GM18502 (cell line): ENCODE data around the gene ACSF2.

Experiments
- ATAC-seq: cut with Tn5 transposase; IDR thresholded peaks from one replicate; pipeline ENCODE4 v1.9.1; 2021; ENCODE audit warnings: mild to moderate bottlenecking; ENCODE audit not compliant: unreplicated experiment, poor library complexity

The ACSF2 gene

DNA sequence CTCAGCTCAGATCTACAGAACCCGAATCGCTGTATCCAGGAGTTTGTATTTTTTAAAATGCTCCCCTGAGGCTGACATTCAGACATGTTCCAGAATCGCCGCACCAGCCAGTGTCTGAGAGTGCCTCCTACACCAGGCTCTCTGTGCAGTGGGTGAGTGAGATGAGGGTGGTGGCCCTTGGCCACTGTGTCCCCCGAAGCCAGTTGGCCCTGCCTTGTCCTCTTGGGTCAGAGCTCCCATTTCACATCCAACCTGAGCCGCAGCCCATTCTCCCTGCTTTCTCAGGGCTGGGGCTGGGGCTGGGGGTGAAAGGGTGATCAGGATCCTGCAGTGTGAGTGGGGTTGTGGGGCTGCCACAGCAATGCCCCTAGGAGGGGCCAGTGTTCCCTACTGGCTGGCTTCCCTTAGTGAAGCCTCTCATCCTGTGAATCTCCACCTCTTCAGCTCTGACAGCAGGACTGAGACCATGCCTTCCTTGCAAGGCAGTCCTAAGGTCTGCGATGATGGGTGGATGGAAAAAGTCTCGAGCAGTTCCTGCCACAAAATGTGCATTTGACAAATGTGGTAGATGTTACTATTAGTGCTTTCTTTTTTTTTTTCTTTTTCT, 69.3 kb downstream of the ACSF2 start:
- no peak for ATAC-seq

DNA sequence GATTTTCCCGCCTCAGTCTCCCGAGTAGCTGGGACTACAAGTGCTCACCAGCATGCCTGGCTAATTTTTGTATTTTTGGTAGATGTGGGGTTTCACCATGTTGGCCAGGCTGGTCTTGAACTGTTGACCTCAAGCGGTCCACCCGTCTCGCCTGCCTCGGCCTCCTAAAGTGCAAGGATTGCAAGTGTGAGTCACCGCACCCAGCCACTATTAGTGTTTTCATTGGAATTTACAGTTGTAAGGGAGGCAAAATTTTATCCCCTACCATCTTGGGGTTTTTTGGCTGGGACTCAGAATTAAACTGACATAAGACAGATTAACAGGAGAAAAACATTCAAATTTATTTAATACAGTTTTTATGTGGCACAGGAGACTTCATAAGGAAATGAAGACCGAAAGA, 69.9 kb downstream of the ACSF2 start:
- no peak for ATAC-seq

DNA sequence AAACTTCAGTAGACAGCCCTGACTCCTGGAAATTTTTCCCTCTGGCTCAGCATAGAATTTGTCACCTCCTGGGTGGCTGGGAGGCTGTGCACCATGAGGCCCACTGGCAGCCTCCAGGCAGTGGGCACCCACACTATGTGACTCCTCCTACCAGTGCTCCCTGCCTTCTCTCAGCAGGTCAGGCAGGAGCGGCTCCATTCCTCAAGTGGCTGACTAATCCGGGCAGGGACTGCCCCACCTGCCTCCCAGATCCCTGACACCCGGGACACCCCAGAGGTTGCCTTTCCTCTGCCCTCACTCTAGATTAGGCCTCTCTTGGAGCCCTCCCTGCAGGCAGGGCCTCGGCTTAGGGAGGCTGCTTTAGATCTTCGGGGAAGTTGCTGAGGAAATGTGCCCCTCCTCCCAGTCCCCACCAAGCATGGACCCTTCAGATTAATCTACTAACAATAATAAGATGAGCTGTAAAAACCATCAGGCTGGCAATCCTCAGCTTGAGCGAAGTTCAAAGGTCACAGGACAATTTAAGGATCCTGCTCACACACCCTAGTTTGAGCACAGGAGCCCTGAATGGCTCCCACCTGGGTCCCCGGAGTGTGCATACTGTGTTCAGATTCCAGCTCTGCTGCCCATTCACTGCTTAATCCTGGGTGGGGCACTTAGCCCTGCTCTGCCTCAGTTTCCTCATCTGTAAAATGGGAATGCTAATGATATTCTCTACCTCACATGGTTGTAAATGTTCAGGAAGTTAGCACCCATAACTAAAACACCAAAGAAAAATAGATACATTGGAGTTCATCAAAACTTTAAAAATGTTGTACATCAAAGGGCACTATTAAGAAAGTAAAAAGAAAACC, 72.2 kb downstream of the ACSF2 start:
- no peak for ATAC-seq

DNA sequence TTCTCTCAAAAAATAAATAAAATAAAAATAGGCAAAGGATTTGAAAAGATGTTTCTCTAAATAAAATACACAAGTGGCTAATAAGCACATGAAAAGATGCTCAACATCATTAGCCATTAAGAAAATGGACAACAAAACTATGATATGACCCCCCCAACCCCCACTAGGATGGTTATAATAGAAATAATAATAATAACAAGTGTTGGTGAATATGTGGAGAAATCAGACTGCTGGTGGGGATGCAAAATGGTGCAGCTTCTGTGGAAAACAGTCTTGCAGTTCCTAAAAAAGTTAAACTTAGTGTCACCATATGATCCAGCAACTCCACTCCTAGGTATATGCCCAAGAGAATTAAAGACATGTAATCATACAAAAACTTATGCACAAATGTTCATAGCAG, 73.3 kb downstream of the ACSF2 start:
- no peak for ATAC-seq

DNA sequence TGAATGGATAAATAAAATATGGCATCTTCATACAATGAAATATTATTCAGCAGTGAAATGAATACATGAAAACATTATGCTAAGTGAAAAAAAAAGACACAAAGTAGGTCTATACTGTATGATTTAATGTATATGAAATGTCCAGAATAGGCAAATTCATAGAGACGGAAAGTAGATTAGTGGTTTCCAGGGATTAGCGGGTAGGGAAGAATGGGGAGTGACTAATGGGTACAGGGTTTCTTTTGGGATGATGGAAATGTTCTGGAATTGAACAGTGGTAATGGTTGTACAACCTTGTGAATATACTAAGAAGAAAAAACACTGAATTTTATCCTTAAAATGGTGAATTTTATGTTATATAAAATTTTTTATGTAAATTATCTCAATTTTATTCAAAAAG, 73.7 kb downstream of the ACSF2 start:
- no peak for ATAC-seq

DNA sequence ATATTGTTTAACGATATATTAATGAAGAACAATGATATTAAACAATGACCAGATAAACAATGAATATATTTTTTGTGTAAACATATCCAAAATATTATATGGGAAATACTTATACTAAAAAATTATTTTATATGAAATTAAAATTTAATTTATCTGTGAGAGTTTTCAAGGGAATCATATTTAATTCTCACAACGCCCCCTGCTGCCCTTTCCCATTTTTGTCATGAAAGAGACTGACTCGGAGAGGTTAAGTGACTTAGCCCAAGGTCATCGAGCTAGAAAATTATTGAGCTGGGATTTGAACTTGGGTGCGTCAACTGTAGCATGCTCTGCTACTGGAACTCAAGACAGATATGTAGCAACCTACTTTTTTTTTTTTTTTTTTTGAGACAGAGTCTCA, 75.0 kb downstream of the ACSF2 start:
- no peak for ATAC-seq

DNA sequence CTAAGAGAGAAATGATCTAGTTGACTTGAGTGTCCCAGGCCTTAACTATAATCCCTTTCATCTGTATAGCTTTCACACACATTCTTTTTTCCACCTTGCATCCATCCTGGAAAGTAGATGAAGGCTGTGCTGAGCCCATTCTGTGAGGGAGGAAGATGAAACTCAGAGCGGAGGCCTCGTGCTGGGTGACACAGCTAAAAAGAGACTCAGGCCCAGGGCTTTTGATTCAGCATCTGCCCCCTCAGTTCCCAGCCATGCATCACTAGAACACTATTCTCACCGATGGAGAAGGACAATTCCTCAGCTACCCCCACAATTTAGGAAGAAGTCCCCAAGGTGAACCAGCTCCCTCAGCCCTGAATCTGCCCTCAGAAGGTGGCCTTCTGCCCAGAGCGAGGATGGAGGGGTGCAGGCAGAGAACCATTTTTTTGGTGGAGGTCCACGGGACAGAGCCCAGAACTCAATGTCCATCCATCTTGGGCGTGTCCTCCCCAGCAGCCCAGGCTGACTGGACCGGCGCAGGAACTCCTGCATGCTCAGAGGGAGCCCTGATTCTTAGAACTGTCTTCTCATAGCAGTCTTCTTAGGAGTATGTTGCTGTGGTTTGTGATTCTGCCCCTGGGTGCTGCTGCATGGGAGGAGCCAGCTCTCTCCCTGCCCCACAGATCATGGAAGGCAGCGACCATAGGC, 76.4 kb downstream of the ACSF2 start:
- no peak for ATAC-seq

DNA sequence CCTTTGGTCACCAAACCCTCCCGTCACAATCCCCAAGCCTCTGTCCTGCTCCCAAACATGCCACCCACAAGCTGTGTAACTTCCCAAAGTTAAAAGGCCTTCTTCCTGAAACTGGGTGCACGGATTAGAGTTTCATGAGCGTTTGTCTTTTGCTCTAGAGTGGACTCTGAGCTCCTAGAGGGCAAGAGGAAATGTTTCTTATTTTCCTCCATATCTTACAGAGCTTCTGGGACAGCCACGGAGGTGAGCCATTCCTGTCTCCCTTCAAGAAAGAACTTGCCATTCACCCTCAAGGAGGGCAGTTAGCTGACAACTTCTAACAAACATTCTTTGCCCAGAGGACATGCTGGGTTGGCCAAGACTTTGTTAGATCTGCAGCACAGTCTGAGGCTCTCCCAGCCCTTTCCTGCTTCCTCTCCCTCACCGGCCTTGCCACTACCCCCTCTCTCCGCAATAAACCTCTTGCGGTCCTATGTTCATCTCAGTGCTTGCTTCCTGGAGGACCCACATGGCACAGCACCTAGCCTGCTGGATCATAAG, 79.6 kb downstream of the ACSF2 start:
- no peak for ATAC-seq

DNA sequence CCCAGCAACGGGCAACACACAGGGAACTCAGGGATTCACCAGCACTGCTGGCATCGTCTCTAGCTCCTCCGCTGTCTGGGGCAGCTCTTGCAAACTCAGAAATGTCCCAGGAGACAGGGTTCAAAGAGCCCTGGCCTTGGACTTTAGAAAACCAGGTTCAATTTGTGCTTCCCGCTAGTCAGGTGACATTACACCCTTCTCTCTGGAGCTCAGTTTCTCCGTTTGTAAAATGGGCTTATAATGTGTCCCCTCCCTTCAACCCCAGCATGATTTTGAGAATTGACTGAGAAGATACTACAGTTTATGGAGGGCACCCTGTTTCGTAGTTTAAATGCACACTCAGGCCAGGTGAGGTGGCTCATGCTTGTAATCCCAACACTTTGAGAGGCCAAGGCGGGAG, 80.3 kb downstream of the ACSF2 start:
- no peak for ATAC-seq

DNA sequence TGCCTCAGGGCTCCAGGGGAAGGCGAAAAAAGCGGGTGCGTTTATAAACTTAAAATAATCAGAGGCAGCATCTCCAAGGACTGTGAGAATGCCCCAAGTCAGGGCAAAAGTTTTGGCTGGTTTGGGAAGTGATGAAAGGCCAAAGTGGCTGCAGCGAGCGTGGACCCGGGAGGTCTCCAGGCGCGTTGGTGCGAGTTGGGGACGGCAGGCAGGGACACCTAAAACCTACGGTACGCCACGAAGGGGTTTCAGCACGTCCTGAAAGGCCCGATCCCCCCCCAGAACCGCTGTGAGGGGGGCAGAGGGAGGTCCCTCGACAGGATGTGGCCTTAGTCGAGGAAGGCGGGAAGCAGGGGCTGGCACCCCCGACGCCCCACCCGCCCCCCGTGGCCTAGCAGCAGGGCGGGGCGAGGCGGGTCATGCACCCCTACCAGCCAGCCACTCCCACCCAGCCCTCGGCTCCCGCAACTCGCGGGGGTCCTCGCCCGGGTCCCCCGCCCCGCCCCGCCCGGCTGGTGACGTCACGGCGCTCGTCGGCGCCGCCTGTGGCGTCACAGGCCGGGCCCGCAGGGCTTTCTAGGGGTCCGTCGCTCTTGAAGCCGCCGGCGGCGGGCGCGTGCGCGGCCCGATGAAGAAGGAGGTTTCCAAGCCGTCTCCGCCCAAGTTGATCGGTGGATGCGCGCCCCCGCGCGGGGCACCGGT, 82.0 kb downstream of the ACSF2 start, which contains the start of gene MYCBPAP:
MYCBPAP (plus strand) TSS at position 569 of the 702 bp plus-strand sequence. CDS start 236 bp downstream, outside the sequence.
- ATAC-seq, result peak; percentile 57

DNA sequence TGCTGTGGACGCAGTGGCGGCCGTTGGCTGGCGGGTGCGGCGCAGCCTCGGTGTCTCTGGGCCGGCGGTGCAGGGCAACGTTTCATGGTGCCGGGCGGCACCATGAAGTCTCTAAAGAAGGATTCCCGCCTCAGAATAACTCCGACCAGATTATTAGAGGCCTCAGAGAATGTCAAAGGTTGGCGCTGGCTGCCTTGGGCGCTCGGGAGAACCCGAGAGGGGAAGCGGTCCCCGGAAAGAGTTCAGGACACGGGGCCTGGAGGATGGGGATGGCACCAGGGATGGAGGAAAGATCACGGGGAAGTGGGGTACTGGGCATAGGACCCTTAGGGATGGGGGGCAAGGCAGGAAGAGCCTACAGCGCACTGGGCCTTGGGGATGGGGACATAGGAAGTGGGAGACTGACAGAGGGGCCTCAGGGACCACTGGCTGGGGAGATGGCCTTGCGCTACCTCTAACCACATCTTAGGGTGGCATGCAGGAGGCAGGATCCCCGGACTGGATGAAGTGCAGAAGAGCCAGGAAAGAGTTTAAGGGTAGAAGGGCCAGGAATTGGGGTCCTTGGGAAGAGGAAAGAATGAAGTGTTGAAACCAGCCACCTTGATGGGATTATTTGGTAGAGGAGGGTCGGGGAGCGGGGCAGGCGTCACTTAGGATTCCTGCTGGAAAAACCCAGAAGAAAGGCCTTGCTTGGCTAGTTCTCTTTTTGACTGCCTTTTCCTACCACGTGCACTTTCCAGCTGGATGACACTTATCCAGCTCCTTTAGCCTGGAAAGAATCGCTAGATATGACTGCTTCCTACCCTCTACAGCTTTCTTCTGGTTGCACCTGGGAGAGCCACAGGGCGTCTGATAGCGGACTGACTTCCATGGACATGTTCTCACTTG, 82.8 kb downstream of the ACSF2 start:
- no peak for ATAC-seq

DNA sequence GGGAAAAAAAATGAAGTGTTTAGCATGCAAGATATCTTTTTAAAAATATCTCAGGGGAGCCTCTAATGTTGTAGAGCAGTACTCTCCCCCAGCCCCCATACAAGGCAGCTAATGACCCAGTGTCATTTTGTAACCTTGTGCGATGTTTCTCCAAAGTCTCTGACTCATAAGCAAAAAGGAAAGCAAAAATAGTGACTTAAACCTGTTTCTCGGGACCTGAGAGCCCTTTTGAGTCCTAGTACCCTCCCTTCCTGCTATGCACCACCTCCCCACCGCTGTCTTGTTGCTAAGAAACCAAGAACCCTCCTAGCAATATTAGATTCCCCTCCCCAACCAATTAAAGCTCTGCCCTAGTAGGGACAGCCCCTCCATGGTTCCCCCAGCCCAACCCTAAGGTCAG, 85.0 kb downstream of the ACSF2 start:
- peak; percentile 82 for ATAC-seq

DNA sequence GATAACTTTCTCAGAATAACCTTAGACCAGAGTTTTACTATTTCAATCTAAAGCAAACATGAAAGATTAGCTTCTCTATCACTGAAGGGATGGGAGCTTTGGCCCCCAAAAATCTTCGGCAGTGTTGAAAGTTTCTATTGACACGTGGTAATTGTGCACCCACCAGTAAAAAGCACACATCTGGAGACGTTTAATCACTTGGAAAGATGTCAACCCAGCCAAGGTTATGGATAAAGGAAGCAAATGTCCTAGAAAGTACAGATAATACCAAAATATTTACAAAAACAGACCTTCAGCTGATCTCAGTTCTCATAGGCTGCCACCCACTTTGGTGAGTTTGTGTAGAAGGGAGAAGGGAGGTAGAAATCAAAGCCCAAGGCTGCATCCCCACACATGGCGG, 87.5 kb downstream of the ACSF2 start:
- ATAC-seq, result no peak

DNA sequence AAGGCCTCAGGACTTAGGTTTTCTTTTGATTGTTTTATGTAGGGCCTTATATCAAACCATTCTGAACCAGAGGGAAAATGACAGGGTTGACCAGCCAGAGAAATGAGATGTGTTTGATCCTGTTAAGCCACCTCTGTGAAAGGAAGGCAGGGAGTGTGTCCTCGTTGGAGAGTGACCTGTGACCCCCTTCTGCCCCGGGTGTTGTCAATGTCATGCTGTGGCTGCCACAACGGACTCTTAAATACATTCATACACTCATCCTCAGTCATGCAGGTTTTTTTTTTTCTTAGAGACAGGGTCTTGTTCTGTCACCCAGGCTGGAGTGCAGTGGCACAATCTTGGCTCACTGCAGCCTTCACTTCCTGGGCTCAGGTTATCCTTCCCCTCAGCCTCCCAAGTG, 88.4 kb downstream of the ACSF2 start:
- ATAC-seq, result no peak

DNA sequence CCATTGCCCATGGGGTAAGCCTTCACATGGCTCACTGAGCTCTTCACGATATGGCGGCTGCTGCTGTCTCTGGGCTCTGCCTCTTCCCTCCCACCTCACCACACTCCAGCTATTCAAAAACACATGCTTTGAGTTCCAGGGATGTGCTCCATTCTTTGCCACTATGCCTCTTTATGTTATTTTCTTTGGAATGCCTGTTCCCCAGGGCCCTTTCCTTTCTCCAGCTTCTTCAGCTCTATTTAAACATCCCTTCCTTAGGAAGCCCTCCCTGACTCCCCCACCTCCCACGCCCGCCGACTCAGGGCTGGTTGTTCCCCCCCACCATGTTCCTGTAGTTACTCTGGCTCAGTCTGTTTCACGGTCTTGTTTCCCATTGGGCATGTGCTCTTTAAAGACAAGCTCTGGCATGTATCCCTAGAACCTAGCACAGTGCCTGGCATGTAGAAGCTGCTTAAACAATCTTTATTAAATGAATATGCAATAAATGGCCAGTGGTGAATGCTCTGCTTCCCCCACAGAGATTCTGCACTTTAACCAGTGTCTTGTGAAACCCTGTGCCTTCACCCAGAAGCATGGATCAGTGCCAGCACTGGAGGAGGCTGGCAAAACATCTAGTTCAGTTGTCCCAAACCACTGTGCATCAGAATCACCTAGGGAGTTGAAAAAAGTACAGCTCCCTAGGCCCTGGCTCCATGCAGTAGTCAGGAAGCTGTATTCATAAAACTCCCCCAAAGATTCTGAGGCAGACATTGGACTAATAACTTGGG, 89.1 kb downstream of the ACSF2 start:
- ATAC-seq, result no peak

DNA sequence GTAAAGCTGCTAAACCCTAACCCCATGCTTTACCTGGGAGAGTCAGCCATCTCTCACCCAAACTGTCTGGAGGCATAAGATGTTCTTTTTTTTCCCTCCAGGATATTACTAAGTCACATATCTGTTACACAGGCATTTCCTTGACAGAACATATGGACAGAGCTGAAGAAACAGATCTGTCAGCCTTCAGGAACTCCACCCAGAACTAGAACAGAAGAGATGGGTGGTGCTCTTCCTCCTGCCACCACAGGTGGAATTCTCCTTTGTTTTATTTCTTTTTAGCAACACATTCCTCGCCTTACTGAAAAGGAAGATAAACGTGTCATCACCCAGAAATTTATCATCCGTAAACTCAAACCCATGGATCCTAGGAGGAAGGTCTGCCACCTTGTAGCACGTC, 91.0 kb downstream of the ACSF2 start:
- ATAC-seq, result no peak

DNA sequence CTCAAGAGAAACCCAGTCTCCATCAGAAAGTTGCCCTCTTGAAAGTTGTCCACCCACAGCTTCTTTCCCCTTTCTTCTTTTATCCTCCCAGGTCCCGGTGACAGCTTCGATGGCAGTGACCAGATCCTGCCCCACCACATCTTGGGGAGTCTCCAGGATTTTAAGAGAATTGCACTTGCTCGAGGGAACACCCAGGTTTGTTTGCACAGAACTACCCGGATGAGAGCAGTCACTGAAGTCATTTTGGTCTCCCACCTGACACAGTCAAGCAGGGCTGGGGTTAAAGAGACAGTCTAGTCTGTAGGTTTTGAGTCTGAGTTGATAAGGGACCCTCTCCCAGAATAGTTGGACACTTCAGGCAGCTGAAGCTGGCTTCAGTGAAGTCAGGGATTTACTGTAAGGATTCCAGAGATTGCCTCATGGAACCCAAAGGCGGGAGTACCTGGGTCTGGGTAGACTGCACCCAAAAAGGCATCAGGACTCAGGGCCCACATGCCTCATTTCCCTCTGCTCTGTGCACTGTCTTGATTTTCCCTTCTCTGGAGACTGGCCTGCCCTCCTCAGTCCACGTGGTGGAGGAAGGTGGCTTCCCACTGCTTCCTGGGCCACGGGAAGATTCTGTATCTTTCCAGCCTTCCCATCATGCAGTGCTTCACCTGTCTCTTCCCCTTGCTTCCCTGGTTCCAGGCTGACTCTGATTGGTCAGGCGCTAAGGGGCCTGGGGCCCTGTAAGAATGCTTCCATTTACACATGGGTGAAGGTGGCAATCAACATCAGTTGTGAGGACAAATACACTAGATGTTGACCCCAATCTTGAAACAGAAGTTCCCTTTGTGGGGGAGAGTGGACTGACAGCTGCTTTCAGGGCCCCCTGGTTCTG, 91.7 kb downstream of the ACSF2 start:
- no peak for ATAC-seq
